ENCODE measurements around the gene EXD2. TPM values are rescaled to one million over a fixed set of nuclear protein-coding genes. Genes with fewer than 3 reads are reported as not detected.
"Not testable (repeated sequence)": the region's sequence is repeated elsewhere in the genome, so short reads cannot be mapped to it uniquely, and the experiment has no call there.

Gene EXD2
- total and polyA plus RNA-seq, 7 experiments from 2014 or later = 3.7 to 17.2 (median 10.6) TPM

- intact Hi-C loops (cut with micrococcal nuclease) = no loop called here
- Mint-ChIP-seq H3K27me3 (peaks cover 0 to 61% (median 5%) of the 10 kb centered on the region in 5 donors), H3K9me3 (peaks cover 0 to 3% (median 0%) of the 10 kb centered on the region in 11 donors), H3K4me3 (no peak overlapping the region), H3K4me1 (peaks cover 5 to 10% (median 8%) of the 10 kb centered on the region in 7 donors), H3K36me3 (peaks cover 0 to 5% (median 3%) of the 10 kb centered on the region in 5 donors), H3K27ac (peak overlapping the region in 2 of 9 donors; percentile 36 to 52)
- no peaks in the 10 kb centered on the region for H3K9me3 ChIP-seq (ENCODE audit: control insufficient read depth in 2 of 3, low read length in 3 of 3)
- no peak for DNase-seq
- H3K27ac ChIP-seq (ENCODE audit: low read depth, low read length) = no peak overlapping the region
- H3K36me3 ChIP-seq (ENCODE audit: control insufficient read depth in 2 of 3, insufficient read depth in 3 of 3, low read length in 3 of 3) = peaks cover 0 to 11% (median 0%) of the 10 kb centered on the region in 3 experiments
- POLR2A ChIA-PET = no interaction called here
- CTCF ChIA-PET = interaction anchor here (0.9 to 1.4 kb wide), 3 partner anchors 9 to 38 kb away, joined by 3 to 8 read pairs (median 5); no protein-coding TSS in a partner anchor
- peaks cover 0 to 4% of the 10 kb centered on the region in 2 donors for H3K27me3 ChIP-seq (ENCODE audit: control insufficient read depth in 2 of 2, insufficient read depth in 2 of 2, low read length in 2 of 2)
- peaks cover 0 to under 1% of the 10 kb centered on the region in 2 donors for H3K4me1 ChIP-seq (ENCODE audit: control insufficient read depth in 2 of 2, insufficient read depth in 2 of 2, low read length in 2 of 2)
- H3K4me3 ChIP-seq (ENCODE audit: low read length) = no peak overlapping the region
- ATAC-seq = no peak
These were observed 35.1 kb upstream of the EXD2 start for GRCh38 chr14:69156224-69156623.

GRCh38 chr14:69161590-69161989, 29.7 kb upstream of the EXD2 start:
- Mint-ChIP-seq H3K27me3 (peaks cover 0 to 77% (median 19%) of the 10 kb centered on the region in 5 donors), H3K4me1 (no peaks in the 10 kb centered on the region), H3K36me3 (peaks cover 0 to 16% (median 3%) of the 10 kb centered on the region in 5 donors), H3K27ac (no peak overlapping the region), H3K4me3 (no peak overlapping the region), H3K9me3 (peaks cover 1 to 38% (median 15%) of the 10 kb centered on the region in 11 donors)
- Histone ChIP-seq H3K27me3 (ENCODE audit: control insufficient read depth in 2 of 2, insufficient read depth in 2 of 2, low read length in 2 of 2) (peaks cover 0 to 4% of the 10 kb centered on the region in 2 donors), H3K4me3 (ENCODE audit: low read length) (no peak overlapping the region), H3K36me3 (ENCODE audit: control insufficient read depth in 2 of 3, insufficient read depth in 3 of 3, low read length in 3 of 3) (no peaks in the 10 kb centered on the region), H3K9me3 (ENCODE audit: control insufficient read depth in 2 of 3, low read length in 3 of 3) (no peaks in the 10 kb centered on the region), H3K4me1 (ENCODE audit: control insufficient read depth in 2 of 2, insufficient read depth in 2 of 2, low read length in 2 of 2) (no peaks in the 10 kb centered on the region), H3K27ac (ENCODE audit: low read depth, low read length) (no peak overlapping the region)
- intact Hi-C loops (cut with micrococcal nuclease) = no loop called here
- ChIA-PET CTCF (no interaction called here), POLR2A (no interaction called here)
- DNase-seq = no peak
- ATAC-seq = no peak

GRCh38 chr14:69165787-69166186, 25.5 kb upstream of the EXD2 start:
- not testable (repeated sequence) for DNase-seq; H3K4me3 ChIP-seq (ENCODE audit: low read length)

GRCh38 chr14:69170839-69171238, 20.5 kb upstream of the EXD2 start:
- peaks cover 0 to 24% (median 3%) of the 10 kb centered on the region in 5 donors for H3K27me3 Mint-ChIP-seq
- no peaks in the 10 kb centered on the region for H3K36me3 Mint-ChIP-seq
- H3K9me3 ChIP-seq (ENCODE audit: control insufficient read depth in 2 of 3, low read length in 3 of 3) = no peaks in the 10 kb centered on the region
- H3K27ac Mint-ChIP-seq = no peak overlapping the region
- no peak overlapping the region for H3K4me3 Mint-ChIP-seq
- peaks cover 0 to 4% (median 0%) of the 10 kb centered on the region in 7 donors for H3K4me1 Mint-ChIP-seq
- H3K36me3 ChIP-seq (ENCODE audit: control insufficient read depth in 2 of 3, insufficient read depth in 3 of 3, low read length in 3 of 3) = no peaks in the 10 kb centered on the region
- ATAC-seq (no peak), DNase-seq (no peak)
- H3K27me3 ChIP-seq (ENCODE audit: control insufficient read depth in 2 of 2, insufficient read depth in 2 of 2, low read length in 2 of 2) = no peaks in the 10 kb centered on the region
- ChIA-PET POLR2A (no interaction called here), CTCF (no interaction called here)
- H3K4me3 ChIP-seq (ENCODE audit: low read length) = no peak overlapping the region
- H3K9me3 Mint-ChIP-seq = peaks cover 0 to 3% (median 0%) of the 10 kb centered on the region in 11 donors
- intact Hi-C loops (cut with micrococcal nuclease) = no loop called here
- H3K4me1 ChIP-seq (ENCODE audit: control insufficient read depth in 2 of 2, insufficient read depth in 2 of 2, low read length in 2 of 2) = no peaks in the 10 kb centered on the region
- H3K27ac ChIP-seq (ENCODE audit: low read depth, low read length) = no peak overlapping the region

More at GRCh38 chr14:69165787-69166186, 25.5 kb upstream of the EXD2 start:
- CTCF ChIA-PET; H3K4me3 Mint-ChIP-seq; H3K27me3 ChIP-seq (ENCODE audit: control insufficient read depth in 2 of 2, insufficient read depth in 2 of 2, low read length in 2 of 2); H3K36me3 ChIP-seq (ENCODE audit: control insufficient read depth in 2 of 3, insufficient read depth in 3 of 3, low read length in 3 of 3); H3K27ac Mint-ChIP-seq; H3K4me1 Mint-ChIP-seq; H3K27ac ChIP-seq (ENCODE audit: low read depth, low read length); H3K9me3 ChIP-seq (ENCODE audit: control insufficient read depth in 2 of 3, low read length in 3 of 3); ATAC-seq; H3K4me1 ChIP-seq (ENCODE audit: control insufficient read depth in 2 of 2, insufficient read depth in 2 of 2, low read length in 2 of 2); intact Hi-C loops (cut with micrococcal nuclease): not testable (repeated sequence)
- POLR2A ChIA-PET = interaction anchor here (0.6 kb wide), 1 partner anchor 14 kb away, joined by 4 read pairs; no protein-coding TSS in a partner anchor
- Mint-ChIP-seq H3K36me3 (peaks cover 0 to 16% (median 2%) of the 10 kb centered on the region in 5 donors), H3K9me3 (peaks cover 1 to 38% (median 15%) of the 10 kb centered on the region in 11 donors), H3K27me3 (peaks cover 0 to 46% (median 12%) of the 10 kb centered on the region in 5 donors)

- DNase-seq (no peak), ATAC-seq (no peak)
- H3K4me1 ChIP-seq (ENCODE audit: control insufficient read depth in 2 of 2, insufficient read depth in 2 of 2, low read length in 2 of 2) = no peaks in the 10 kb centered on the region
- Mint-ChIP-seq H3K9me3 (no peaks in the 10 kb centered on the region), H3K27ac (no peak overlapping the region), H3K36me3 (no peaks in the 10 kb centered on the region), H3K4me3 (no peak overlapping the region), H3K27me3 (peaks cover 0 to 26% (median 3%) of the 10 kb centered on the region in 5 donors), H3K4me1 (peaks cover 0 to 4% (median 0%) of the 10 kb centered on the region in 7 donors)
- intact Hi-C loops (cut with micrococcal nuclease) = no loop called here
- H3K27ac ChIP-seq (ENCODE audit: low read depth, low read length) = no peak overlapping the region
- H3K9me3 ChIP-seq (ENCODE audit: control insufficient read depth in 2 of 3, low read length in 3 of 3) = no peaks in the 10 kb centered on the region
- POLR2A ChIA-PET = no interaction called here
- H3K27me3 ChIP-seq (ENCODE audit: control insufficient read depth in 2 of 2, insufficient read depth in 2 of 2, low read length in 2 of 2) = no peaks in the 10 kb centered on the region
- no peak overlapping the region for H3K4me3 ChIP-seq (ENCODE audit: low read length)
- H3K36me3 ChIP-seq (ENCODE audit: control insufficient read depth in 2 of 3, insufficient read depth in 3 of 3, low read length in 3 of 3) = no peaks in the 10 kb centered on the region
- CTCF ChIA-PET = no interaction called here
These were observed 19.7 kb upstream of the EXD2 start for GRCh38 chr14:69171569-69171968.

- CTCF ChIA-PET = no interaction called here
- DNase-seq (no peak), ATAC-seq (no peak)
- Mint-ChIP-seq H3K27ac (no peak overlapping the region), H3K36me3 (no peaks in the 10 kb centered on the region), H3K4me1 (peaks cover 0 to 1% (median 0%) of the 10 kb centered on the region in 7 donors), H3K27me3 (peaks cover 0 to 30% (median 6%) of the 10 kb centered on the region in 5 donors), H3K9me3 (no peaks in the 10 kb centered on the region), H3K4me3 (no peak overlapping the region)
- no peaks in the 10 kb centered on the region for H3K36me3 ChIP-seq (ENCODE audit: control insufficient read depth in 2 of 3, insufficient read depth in 3 of 3, low read length in 3 of 3)
- no peaks in the 10 kb centered on the region for H3K27me3 ChIP-seq (ENCODE audit: control insufficient read depth in 2 of 2, insufficient read depth in 2 of 2, low read length in 2 of 2)
- POLR2A ChIA-PET = no interaction called here
- no peaks in the 10 kb centered on the region for H3K4me1 ChIP-seq (ENCODE audit: control insufficient read depth in 2 of 2, insufficient read depth in 2 of 2, low read length in 2 of 2)
- no peak overlapping the region for H3K4me3 ChIP-seq (ENCODE audit: low read length)
- intact Hi-C loops (cut with micrococcal nuclease) = no loop called here
- H3K9me3 ChIP-seq (ENCODE audit: control insufficient read depth in 2 of 3, low read length in 3 of 3) = no peaks in the 10 kb centered on the region
- no peak overlapping the region for H3K27ac ChIP-seq (ENCODE audit: low read depth, low read length)
These were observed 16.2 kb upstream of the EXD2 start for GRCh38 chr14:69175130-69175529.

- no peak for ATAC-seq
These were observed 9.8 kb upstream of the EXD2 start for GRCh38 chr14:69181491-69181890.

More at GRCh38 chr14:69181491-69181890, 9.8 kb upstream of the EXD2 start:
- H3K27me3 Mint-ChIP-seq = peaks cover 0 to 18% (median 0%) of the 10 kb centered on the region in 5 donors
- ChIA-PET POLR2A (interaction anchor here (0.6 kb wide), 1 partner anchor 15 kb away, joined by 5 read pairs; no protein-coding TSS in a partner anchor), CTCF (no interaction called here)
- H3K4me1 Mint-ChIP-seq = no peaks in the 10 kb centered on the region
- H3K36me3 Mint-ChIP-seq = no peaks in the 10 kb centered on the region
- H3K4me3 ChIP-seq (ENCODE audit: low read length) = no peak overlapping the region
- no peak for DNase-seq
- H3K9me3 Mint-ChIP-seq = peaks cover 0 to 3% (median 0%) of the 10 kb centered on the region in 11 donors
- H3K27me3 ChIP-seq (ENCODE audit: control insufficient read depth in 2 of 2, insufficient read depth in 2 of 2, low read length in 2 of 2) = no peaks in the 10 kb centered on the region
- no peak overlapping the region for H3K27ac Mint-ChIP-seq
- no peak overlapping the region for H3K27ac ChIP-seq (ENCODE audit: low read depth, low read length)
- intact Hi-C loops (cut with micrococcal nuclease) = no loop called here
- H3K4me3 Mint-ChIP-seq = no peak overlapping the region
- H3K4me1 ChIP-seq (ENCODE audit: control insufficient read depth in 2 of 2, insufficient read depth in 2 of 2, low read length in 2 of 2) = no peaks in the 10 kb centered on the region
- H3K9me3 ChIP-seq (ENCODE audit: control insufficient read depth in 2 of 3, low read length in 3 of 3) = no peaks in the 10 kb centered on the region
- no peaks in the 10 kb centered on the region for H3K36me3 ChIP-seq (ENCODE audit: control insufficient read depth in 2 of 3, insufficient read depth in 3 of 3, low read length in 3 of 3)

Data from naive thymus-derived CD4-positive, alpha-beta T cell (primary cell).